Endodermal cell (in vitro differentiated cells): Measurements from ENCODE around the gene ITFG1. TPM values are rescaled to one million over a fixed set of nuclear protein-coding genes. Genes with fewer than 3 reads are reported as not detected.

ENCODE experiments used
- DNase-seq: peaks from one replicate; pipeline ENCODE4 v3.0.0-alpha.2; 2017
- H3K27ac ChIP-seq: 2 replicates; pipeline ENCODE4 v1.5.1; 2013; ENCODE audit warnings: mild to moderate bottlenecking, low read depth, low read length, moderate library complexity
- H3K27me3 ChIP-seq: 2 replicates; pipeline ENCODE4 v1.6.1; 2013; ENCODE audit warnings: mild to moderate bottlenecking, low read length, moderate library complexity; ENCODE audit not compliant: insufficient read depth, control insufficient read depth, poor library complexity, severe bottlenecking
- H3K36me3 ChIP-seq: 2 replicates; pipeline ENCODE4 v1.7.0; 2013; ENCODE audit warnings: mild to moderate bottlenecking, low read length, moderate library complexity; ENCODE audit not compliant: control insufficient read depth, insufficient read depth
- H3K4me1 ChIP-seq: one replicate; pipeline ENCODE4 v1.7.0; 2013; ENCODE audit warnings: low read length; ENCODE audit not compliant: control insufficient read depth, insufficient read depth
- H3K4me3 ChIP-seq: 2 replicates; pipeline ENCODE4 v1.5.1; 2013; ENCODE audit warnings: mild to moderate bottlenecking, low read length, moderate library complexity
- H3K9ac ChIP-seq: 2 replicates; pipeline ENCODE4 v1.6.1; 2013; ENCODE audit warnings: mild to moderate bottlenecking, low read length, moderate library complexity; ENCODE audit not compliant: poor library complexity, severe bottlenecking; ENCODE audit errors: extremely low read depth
- H3K9me3 ChIP-seq: 2 replicates; pipeline ENCODE4 v1.6.1; 2013; ENCODE audit warnings: mild to moderate bottlenecking, low read length, moderate library complexity; ENCODE audit not compliant: control insufficient read depth
- H3K27ac Mint-ChIP-seq: 2 replicates; pipeline ENCODE4 v1.8.0; 2020; ENCODE audit warnings: mixed read lengths
- H3K27me3 Mint-ChIP-seq: 2 replicates; pipeline ENCODE4 v1.8.0; 2021; ENCODE audit warnings: mild to moderate bottlenecking, mixed read lengths; ENCODE audit not compliant: insufficient read depth
- H3K36me3 Mint-ChIP-seq: 2 replicates; pipeline ENCODE4 v1.8.0; 2020; ENCODE audit warnings: low read depth, mixed read lengths
- H3K4me1 Mint-ChIP-seq: 2 replicates; pipeline ENCODE4 v1.8.0; 2020; ENCODE audit warnings: mixed read lengths
- H3K4me3 Mint-ChIP-seq: 2 replicates; pipeline ENCODE4 v1.8.0; 2020; ENCODE audit warnings: mild to moderate bottlenecking, moderate library complexity, mixed read lengths
- H3K9me3 Mint-ChIP-seq: 2 replicates; pipeline ENCODE4 v1.8.0; 2020; ENCODE audit warnings: mild to moderate bottlenecking, mixed read lengths
- CTCF ChIP-seq: fragments of 200-600 bp; sonication (generic); conservative IDR thresholded peaks from 2 replicates; pipeline ENCODE4 v1.5.0; 2021; ENCODE audit warnings: antibody characterized with exemption, mild to moderate bottlenecking
- WGBS, 2 experiments: methylation state at CpG; one replicate each; pipeline versions ENCODE4 v1.1.5 to v1.1.7; 2013; ENCODE audit warnings: missing lambda C conversion rate in 2 of 2, mixed read lengths in 1 of 2; ENCODE audit not compliant: insufficient coverage in 1 of 2, insufficient read length in 1 of 2; 5-methylcytosine and 5-hydroxymethylcytosine counted together
- total RNA-seq, 2 donors: library from RNA; stranded (reverse); fragmentation: NEBNext Ultra II Directional in 1 of 2; extraction: Animal tissue kit (Norgen Biotek cat#: 25700) in 1 of 2; gene quantifications; 2 replicates in 1 of 2; 3 replicates in 1 of 2; pipeline ENCODE4 v1.2.1, GENCODE V29; 2021

Gene ITFG1
- total RNA-seq, 2 donors from 2014 or later: 35.6 to 40.0 TPM

GRCh38 chr16:47499080-47499699 lies 38.3 kb upstream of the ITFG1 start:
- Mint-ChIP-seq H3K27me3 (no peaks in the 10 kb centered on the region), H3K36me3 (peaks cover 43% of the 10 kb centered on the region), H3K4me1 (peaks cover 6% of the 10 kb centered on the region), H3K4me3 (no peak overlapping the region), H3K27ac (no peak overlapping the region), H3K9me3 (no peaks in the 10 kb centered on the region)
- Histone ChIP-seq H3K27ac (no peak overlapping the region), H3K9me3 (no peaks in the 10 kb centered on the region), H3K4me1 (no peaks in the 10 kb centered on the region), H3K9ac (no peak overlapping the region), H3K36me3 (peaks cover 56% of the 10 kb centered on the region), H3K4me3 (no peak overlapping the region), H3K27me3 (no peaks in the 10 kb centered on the region)
- TF ChIP-seq CTCF: no peak
- no peak for DNase-seq
- WGBS, 2 experiments: 90 to 100% methylated on average over 2 of the region's 2 CpGs

- H3K36me3 ChIP-seq: peaks cover 24% of the 10 kb centered on the region
- TF ChIP-seq CTCF: no peak
- H3K4me1 ChIP-seq: peaks cover 2% of the 10 kb centered on the region
- WGBS, 2 experiments: 93 to 100% methylated on average over 6 to 9 of the region's 9 CpGs
- no peak overlapping the region for H3K27ac ChIP-seq
- no peak overlapping the region for H3K4me3 ChIP-seq
- peaks cover 28% of the 10 kb centered on the region for H3K9me3 ChIP-seq
- H3K4me3 Mint-ChIP-seq: no peak overlapping the region
- H3K27me3 ChIP-seq: no peaks in the 10 kb centered on the region
- peaks cover 23% of the 10 kb centered on the region for H3K9me3 Mint-ChIP-seq
- peaks cover 29% of the 10 kb centered on the region for H3K36me3 Mint-ChIP-seq
- no peak overlapping the region for H3K9ac ChIP-seq
- H3K4me1 Mint-ChIP-seq: peaks cover 13% of the 10 kb centered on the region
- no peak for DNase-seq
- H3K27me3 Mint-ChIP-seq: no peaks in the 10 kb centered on the region
- no peak overlapping the region for H3K27ac Mint-ChIP-seq
These were observed 32.8 kb upstream of the ITFG1 start for GRCh38 chr16:47493381-47494337.

GRCh38 chr16:47492428-47493377 lies 31.8 kb upstream of the ITFG1 start:
- H3K9me3 ChIP-seq: peaks cover 38% of the 10 kb centered on the region
- H3K9ac ChIP-seq: no peak overlapping the region
- H3K27me3 ChIP-seq: no peaks in the 10 kb centered on the region
- no peak for DNase-seq
- peaks cover 13% of the 10 kb centered on the region for H3K4me1 Mint-ChIP-seq
- peaks cover 30% of the 10 kb centered on the region for H3K36me3 Mint-ChIP-seq
- peaks cover 2% of the 10 kb centered on the region for H3K4me1 ChIP-seq
- WGBS, 2 experiments: 89 to 94% methylated on average over 4 to 10 of the region's 10 CpGs
- H3K36me3 ChIP-seq: peaks cover 16% of the 10 kb centered on the region
- no peak for TF ChIP-seq CTCF
- H3K9me3 Mint-ChIP-seq: peaks cover 33% of the 10 kb centered on the region
- no peak overlapping the region for H3K27ac Mint-ChIP-seq
- no peak overlapping the region for H3K4me3 Mint-ChIP-seq
- no peak overlapping the region for H3K27ac ChIP-seq
- no peaks in the 10 kb centered on the region for H3K27me3 Mint-ChIP-seq
- H3K4me3 ChIP-seq: no peak overlapping the region
